PC-3 (cell line): ENCODE data around the gene SLC9A3. TPM values are rescaled to one million over a fixed set of nuclear protein-coding genes. Genes with fewer than 3 reads are reported as not detected.

ENCODE experiments used
- ATAC-seq: fragments of 200-7000 bp; cut with Tn5 transposase; 2 replicates; pipeline ENCODE4 v1.9.1; 2020; ENCODE audit warnings: mild to moderate bottlenecking, moderate library complexity
- BruUV-seq: library from RNA; stranded (reverse); fragments of 400-500 nt; replicated peaks from 2 replicates; lab custom pipeline; 2021; lab: Mats Ljungman, UMichigan
- CTCF ChIA-PET: fragments of 300-600 bp; sonication (Branson Sonifier 250); formaldehyde crosslinking; loops from one replicate; lab custom pipeline; 2022; ENCODE audit warnings: antibody characterized with exemption; lab: Charles Lee
- POLR2A ChIA-PET: fragments of 300-600 bp; sonication (Branson Sonifier 250); formaldehyde crosslinking; loops from one replicate; lab custom pipeline; 2022; ENCODE audit warnings: antibody characterized with exemption; ENCODE audit not compliant: unreplicated experiment; lab: Charles Lee
- DNase-seq: peaks from one replicate; pipeline ENCODE4 v3.0.0-alpha.2; 2015
- H2AFZ ChIP-seq: fragments of 300-600 bp; sonication (generic); 2 replicates; pipeline ENCODE4 v1.6.0; 2016; ENCODE audit warnings: antibody characterized with exemption, low read length
- H3F3A ChIP-seq: fragments of 300-600 bp; sonication (generic); one replicate; pipeline ENCODE4 v1.6.0; 2017; ENCODE audit warnings: antibody characterized with exemption, low read length, control low read depth, mild to moderate bottlenecking; ENCODE audit not compliant: unreplicated experiment
- H3K27ac ChIP-seq: fragments of 300-600 bp; sonication (generic); 2 replicates; pipeline ENCODE4 v1.5.1; 2016; ENCODE audit warnings: mild to moderate bottlenecking, low read length
- H3K27me3 ChIP-seq: fragments of 300-600 bp; sonication (generic); 2 replicates; pipeline ENCODE4 v1.6.1; 2016; ENCODE audit warnings: low read length, mixed read lengths
- H3K36me3 ChIP-seq: fragments of 300-600 bp; sonication (generic); 2 replicates; pipeline ENCODE4 v1.6.1; 2016; ENCODE audit warnings: low read depth, mixed run types, low read length, mixed read lengths
- H3K4me1 ChIP-seq: fragments of 300-600 bp; sonication (generic); 2 replicates; pipeline ENCODE4 v1.5.1; 2016; ENCODE audit warnings: low read length; ENCODE audit not compliant: insufficient read depth
- H3K4me2 ChIP-seq: fragments of 300-600 bp; sonication (generic); 2 replicates; pipeline ENCODE4 v1.6.0; 2016; ENCODE audit warnings: low read length
- H3K4me3 ChIP-seq: fragments of 300-600 bp; sonication (generic); 2 replicates; pipeline ENCODE4 v1.5.1; 2016; ENCODE audit warnings: mild to moderate bottlenecking, low read length, mixed read lengths
- H3K79me2 ChIP-seq: fragments of 300-600 bp; sonication (generic); 2 replicates; pipeline ENCODE4 v1.6.1; 2017; ENCODE audit warnings: low read length, mixed read lengths
- H3K9ac ChIP-seq: fragments of 300-600 bp; sonication (generic); 2 replicates; pipeline ENCODE4 v1.6.0; 2016; ENCODE audit warnings: mild to moderate bottlenecking, low read length
- H3K9me2 ChIP-seq: fragments of 300-600 bp; sonication (generic); replicated peaks from 2 replicates; pipeline ENCODE4 v1.6.1; 2016; ENCODE audit warnings: mixed run types, low read length, mixed read lengths
- H3K9me3 ChIP-seq: fragments of 300-600 bp; sonication (generic); 2 replicates; pipeline ENCODE4 v1.6.1; 2016; ENCODE audit warnings: low read length, mixed read lengths
- H4K20me1 ChIP-seq: fragments of 300-600 bp; sonication (generic); 2 replicates; pipeline ENCODE4 v1.6.1; 2016; ENCODE audit warnings: low read length, mixed read lengths
- CTCF ChIP-seq: fragments of 300-600 bp; sonication (generic); conservative IDR thresholded peaks from 2 replicates; pipeline ENCODE4 v1.5.1; 2017; ENCODE audit warnings: antibody characterized with exemption, low read depth, mild to moderate bottlenecking, low read length
- EZH2 ChIP-seq: fragments of 300-600 bp; sonication (generic); IDR thresholded peaks from one replicate; pipeline ENCODE4 v1.6.1; 2017; ENCODE audit warnings: antibody characterized with exemption, mild to moderate bottlenecking, low read length; ENCODE audit not compliant: unreplicated experiment
- EZH2phosphoT487 ChIP-seq: fragments of 300-600 bp; sonication (generic); IDR thresholded peaks from 2 replicates; pipeline ENCODE4 v1.6.1; 2018; ENCODE audit warnings: mild to moderate bottlenecking, antibody characterized with exemption, low read length, borderline replicate concordance
- intact Hi-C: fragments of 100-400 bp; cut with micrococcal nuclease; formaldehyde crosslinking; loops from 2 replicates; pipeline ENCODE4 v1.9.0; 2023
- total RNA-seq: library from RNA; depleted of rRNA; stranded (reverse); fragments of >200 nt; gene quantifications from 2 replicates; pipeline ENCODE4 v1.2.3, GENCODE V29; 2014

Gene SLC9A3
- total RNA-seq, 1 experiment from 2014 or later = 4.9 TPM

- Histone ChIP-seq H3K27ac (no peak overlapping the region), H3F3A (no peaks in the 10 kb centered on the region), H3K79me2 (no peaks in the 10 kb centered on the region), H2AFZ (no peak overlapping the region), H3K4me2 (no peak overlapping the region), H3K4me3 (no peak overlapping the region), H3K4me1 (no peaks in the 10 kb centered on the region), H3K9me2 (no peaks in the 10 kb centered on the region), H3K36me3 (no peaks in the 10 kb centered on the region), H3K9me3 (no peaks in the 10 kb centered on the region), H3K27me3 (no peaks in the 10 kb centered on the region), H3K9ac (no peak overlapping the region), H4K20me1 (no peaks in the 10 kb centered on the region)
- no TSS peak for BruUV-seq
- CTCF ChIA-PET = no interaction called here
- intact Hi-C loops = no loop called here
- TF ChIP-seq EZH2 (no peak), CTCF (no peak), EZH2phosphoT487 (no peak)
- no peak for DNase-seq
- POLR2A ChIA-PET = no interaction called here
- ATAC-seq = no peak
These were observed 38.2 kb downstream of the SLC9A3 start for GRCh38 chr5:485946-486491.

GRCh38 chr5:485113-485945 is 38.9 kb downstream of the SLC9A3 start:
- no peaks in the 10 kb centered on the region for H3K9me2 ChIP-seq
- H2AFZ ChIP-seq = no peak overlapping the region
- ATAC-seq (peak; percentile 29; the same call in 1 of the 2 replicates), DNase-seq (no peak)
- no peaks in the 10 kb centered on the region for H3K27me3 ChIP-seq
- no TSS peak for BruUV-seq
- TF ChIP-seq EZH2phosphoT487 (no peak), EZH2 (no peak), CTCF (no peak)
- intact Hi-C loops = no loop called here
- H3F3A ChIP-seq = no peaks in the 10 kb centered on the region
- H3K4me1 ChIP-seq = no peaks in the 10 kb centered on the region
- no peaks in the 10 kb centered on the region for H3K9me3 ChIP-seq
- POLR2A ChIA-PET = no interaction called here
- no peak overlapping the region for H3K4me3 ChIP-seq
- H3K4me2 ChIP-seq = no peak overlapping the region
- H3K27ac ChIP-seq = no peak overlapping the region
- H4K20me1 ChIP-seq = no peaks in the 10 kb centered on the region
- H3K79me2 ChIP-seq = no peaks in the 10 kb centered on the region
- H3K9ac ChIP-seq = no peak overlapping the region
- CTCF ChIA-PET = no interaction called here
- H3K36me3 ChIP-seq = no peaks in the 10 kb centered on the region

GRCh38 chr5:484556-484955 is 39.7 kb downstream of the SLC9A3 start:
- Histone ChIP-seq H3F3A (no peaks in the 10 kb centered on the region), H3K9ac (no peak overlapping the region), H3K4me3 (no peak overlapping the region), H3K9me2 (no peaks in the 10 kb centered on the region), H3K79me2 (no peaks in the 10 kb centered on the region), H2AFZ (no peak overlapping the region), H4K20me1 (no peaks in the 10 kb centered on the region), H3K4me1 (no peaks in the 10 kb centered on the region), H3K27ac (no peak overlapping the region), H3K36me3 (no peaks in the 10 kb centered on the region), H3K27me3 (no peaks in the 10 kb centered on the region), H3K4me2 (no peak overlapping the region), H3K9me3 (no peaks in the 10 kb centered on the region)
- TF ChIP-seq EZH2 = no peak
- no peak for TF ChIP-seq CTCF
- TF ChIP-seq EZH2phosphoT487 = no peak
- DNase-seq (no peak), ATAC-seq (no peak)
- ChIA-PET POLR2A (no interaction called here), CTCF (no interaction called here)
- no TSS peak for BruUV-seq
- intact Hi-C loops = no loop called here
